ENCODE measurements around the gene NKX6-2.

- no peak for TF ChIP-seq CTCF (IDR thresholded peaks at IDR 0.05; ENCODE audit: low read length)
- TF ChIP-seq EZH2 (IDR thresholded peaks at IDR 0.05; ENCODE audit: borderline replicate concordance, low read length) = no peak
Measured at GRCh38 chr10:132765435-132765834, 20.5 kb downstream of the NKX6-2 start.
